ENCODE data around the gene CYGB. TPM values are rescaled to one million over a fixed set of nuclear protein-coding genes. Genes with fewer than 3 reads are reported as not detected.

CYGB gene
- total and polyA plus RNA-seq, 2 of the 13 experiments (the other 11 are each of a cell fraction or from before 2014, with no cell fraction given) = 18.9 to 27.1 TPM

DNA sequence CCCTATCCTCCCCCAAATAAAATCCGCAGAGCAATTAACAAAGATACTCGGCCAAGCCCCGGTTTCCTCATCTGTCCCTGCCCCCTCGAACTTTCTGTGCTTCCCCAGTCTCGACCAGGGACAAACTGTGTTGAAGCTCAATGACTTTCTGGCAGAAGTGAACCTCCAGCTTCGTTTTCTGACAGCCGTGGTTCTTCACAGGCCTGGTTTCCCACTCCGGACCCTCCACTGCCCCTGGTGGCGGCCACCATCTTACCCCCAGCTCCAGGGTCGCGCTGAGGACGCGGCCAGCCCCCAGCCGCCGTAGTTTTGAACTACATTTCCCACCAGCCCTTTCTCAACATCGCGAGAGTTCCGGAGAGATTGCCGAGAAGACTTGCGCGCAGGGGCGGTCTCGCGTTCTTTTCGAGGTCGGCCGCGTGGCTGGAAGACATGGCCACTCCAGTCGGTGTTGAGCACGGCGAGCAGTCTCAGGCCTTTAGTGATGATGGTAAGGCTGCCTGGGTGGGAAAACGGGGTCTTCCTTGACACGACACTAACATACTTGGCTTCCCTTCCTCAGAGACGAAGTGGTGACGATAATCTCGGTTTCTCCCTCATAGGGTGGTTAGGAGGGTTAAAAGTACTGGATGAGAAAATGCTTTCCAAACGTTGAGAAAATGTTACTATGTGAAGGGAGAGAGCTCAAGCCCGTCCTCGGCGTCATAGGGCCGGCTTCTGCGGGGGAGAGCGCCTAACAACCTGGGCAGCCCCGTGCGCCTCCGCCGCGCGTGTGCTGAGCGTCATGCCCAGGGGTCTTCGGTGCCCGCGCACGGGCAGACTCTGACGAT lies 20.1 kb upstream of the CYGB start (continued):
- no peak for TF ChIP-seq ZFP36L2 (CRISPR knock-in tag; IDR thresholded peaks at IDR 0.05)
- TF ChIP-seq ZNF34 (CRISPR knock-in tag; IDR thresholded peaks at IDR 0.05; ENCODE audit: borderline replicate concordance) = 0 out of 2 replicates have a peak, but pooled peaks have one; percentile 83
- TF ChIP-seq ZSCAN12 (CRISPR knock-in tag; IDR thresholded peaks at IDR 0.05) = no peak
- TF ChIP-seq, protein P1, sequence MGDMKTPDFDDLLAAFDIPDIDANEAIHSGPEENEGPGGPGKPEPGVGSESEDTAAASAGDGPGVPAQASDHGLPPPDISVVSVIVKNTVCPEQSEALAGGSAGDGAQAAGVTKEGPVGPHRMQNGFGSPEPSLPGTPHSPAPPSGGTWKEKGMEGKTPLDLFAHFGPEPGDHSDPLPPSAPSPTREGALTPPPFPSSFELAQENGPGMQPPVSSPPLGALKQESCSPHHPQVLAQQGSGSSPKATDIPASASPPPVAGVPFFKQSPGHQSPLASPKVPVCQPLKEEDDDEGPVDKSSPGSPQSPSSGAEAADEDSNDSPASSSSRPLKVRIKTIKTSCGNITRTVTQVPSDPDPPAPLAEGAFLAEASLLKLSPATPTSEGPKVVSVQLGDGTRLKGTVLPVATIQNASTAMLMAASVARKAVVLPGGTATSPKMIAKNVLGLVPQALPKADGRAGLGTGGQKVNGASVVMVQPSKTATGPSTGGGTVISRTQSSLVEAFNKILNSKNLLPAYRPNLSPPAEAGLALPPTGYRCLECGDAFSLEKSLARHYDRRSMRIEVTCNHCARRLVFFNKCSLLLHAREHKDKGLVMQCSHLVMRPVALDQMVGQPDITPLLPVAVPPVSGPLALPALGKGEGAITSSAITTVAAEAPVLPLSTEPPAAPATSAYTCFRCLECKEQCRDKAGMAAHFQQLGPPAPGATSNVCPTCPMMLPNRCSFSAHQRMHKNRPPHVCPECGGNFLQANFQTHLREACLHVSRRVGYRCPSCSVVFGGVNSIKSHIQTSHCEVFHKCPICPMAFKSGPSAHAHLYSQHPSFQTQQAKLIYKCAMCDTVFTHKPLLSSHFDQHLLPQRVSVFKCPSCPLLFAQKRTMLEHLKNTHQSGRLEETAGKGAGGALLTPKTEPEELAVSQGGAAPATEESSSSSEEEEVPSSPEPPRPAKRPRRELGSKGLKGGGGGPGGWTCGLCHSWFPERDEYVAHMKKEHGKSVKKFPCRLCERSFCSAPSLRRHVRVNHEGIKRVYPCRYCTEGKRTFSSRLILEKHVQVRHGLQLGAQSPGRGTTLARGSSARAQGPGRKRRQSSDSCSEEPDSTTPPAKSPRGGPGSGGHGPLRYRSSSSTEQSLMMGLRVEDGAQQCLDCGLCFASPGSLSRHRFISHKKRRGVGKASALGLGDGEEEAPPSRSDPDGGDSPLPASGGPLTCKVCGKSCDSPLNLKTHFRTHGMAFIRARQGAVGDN (CRISPR knock-in tag; IDR thresholded peaks at IDR 0.05) = peak; percentile 99
- TF ChIP-seq ZNF10 (CRISPR knock-in tag; IDR thresholded peaks at IDR 0.05; ENCODE audit: borderline replicate concordance, low read depth) = no peak
- peak; percentile 71; the same call in 1 of the 2 replicates for TF ChIP-seq ZNF724P (CRISPR knock-in tag; IDR thresholded peaks at IDR 0.05; ENCODE audit: borderline replicate concordance)
- TF ChIP-seq, protein P2, sequence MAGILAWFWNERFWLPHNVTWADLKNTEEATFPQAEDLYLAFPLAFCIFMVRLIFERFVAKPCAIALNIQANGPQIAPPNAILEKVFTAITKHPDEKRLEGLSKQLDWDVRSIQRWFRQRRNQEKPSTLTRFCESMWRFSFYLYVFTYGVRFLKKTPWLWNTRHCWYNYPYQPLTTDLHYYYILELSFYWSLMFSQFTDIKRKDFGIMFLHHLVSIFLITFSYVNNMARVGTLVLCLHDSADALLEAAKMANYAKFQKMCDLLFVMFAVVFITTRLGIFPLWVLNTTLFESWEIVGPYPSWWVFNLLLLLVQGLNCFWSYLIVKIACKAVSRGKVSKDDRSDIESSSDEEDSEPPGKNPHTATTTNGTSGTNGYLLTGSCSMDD (CRISPR knock-in tag; IDR thresholded peaks at IDR 0.05) = no peak
- TF ChIP-seq HNRNPH1 (optimal IDR thresholded peaks at IDR 0.05; ENCODE audit: low read depth, low read length) = no peak
- TF ChIP-seq ZNF562 (CRISPR knock-in tag; IDR thresholded peaks at IDR 0.05; ENCODE audit: borderline replicate concordance) = no peak
- TF ChIP-seq, protein P3, sequence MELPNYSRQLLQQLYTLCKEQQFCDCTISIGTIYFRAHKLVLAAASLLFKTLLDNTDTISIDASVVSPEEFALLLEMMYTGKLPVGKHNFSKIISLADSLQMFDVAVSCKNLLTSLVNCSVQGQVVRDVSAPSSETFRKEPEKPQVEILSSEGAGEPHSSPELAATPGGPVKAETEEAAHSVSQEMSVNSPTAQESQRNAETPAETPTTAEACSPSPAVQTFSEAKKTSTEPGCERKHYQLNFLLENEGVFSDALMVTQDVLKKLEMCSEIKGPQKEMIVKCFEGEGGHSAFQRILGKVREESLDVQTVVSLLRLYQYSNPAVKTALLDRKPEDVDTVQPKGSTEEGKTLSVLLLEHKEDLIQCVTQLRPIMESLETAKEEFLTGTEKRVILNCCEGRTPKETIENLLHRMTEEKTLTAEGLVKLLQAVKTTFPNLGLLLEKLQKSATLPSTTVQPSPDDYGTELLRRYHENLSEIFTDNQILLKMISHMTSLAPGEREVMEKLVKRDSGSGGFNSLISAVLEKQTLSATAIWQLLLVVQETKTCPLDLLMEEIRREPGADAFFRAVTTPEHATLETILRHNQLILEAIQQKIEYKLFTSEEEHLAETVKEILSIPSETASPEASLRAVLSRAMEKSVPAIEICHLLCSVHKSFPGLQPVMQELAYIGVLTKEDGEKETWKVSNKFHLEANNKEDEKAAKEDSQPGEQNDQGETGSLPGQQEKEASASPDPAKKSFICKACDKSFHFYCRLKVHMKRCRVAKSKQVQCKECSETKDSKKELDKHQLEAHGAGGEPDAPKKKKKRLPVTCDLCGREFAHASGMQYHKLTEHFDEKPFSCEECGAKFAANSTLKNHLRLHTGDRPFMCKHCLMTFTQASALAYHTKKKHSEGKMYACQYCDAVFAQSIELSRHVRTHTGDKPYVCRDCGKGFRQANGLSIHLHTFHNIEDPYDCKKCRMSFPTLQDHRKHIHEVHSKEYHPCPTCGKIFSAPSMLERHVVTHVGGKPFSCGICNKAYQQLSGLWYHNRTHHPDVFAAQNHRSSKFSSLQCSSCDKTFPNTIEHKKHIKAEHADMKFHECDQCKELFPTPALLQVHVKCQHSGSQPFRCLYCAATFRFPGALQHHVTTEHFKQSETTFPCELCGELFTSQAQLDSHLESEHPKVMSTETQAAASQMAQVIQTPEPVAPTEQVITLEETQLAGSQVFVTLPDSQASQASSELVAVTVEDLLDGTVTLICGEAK (IDR thresholded peaks at IDR 0.05) = no peak
- TF ChIP-seq, protein P3 (CRISPR knock-in tag; IDR thresholded peaks at IDR 0.05) = peak; percentile 70
- no peak for TF ChIP-seq NPAS2 (CRISPR knock-in tag; IDR thresholded peaks at IDR 0.05; ENCODE audit: borderline replicate concordance)
- no peak for TF ChIP-seq MTA3 (CRISPR knock-in tag; IDR thresholded peaks at IDR 0.05)
- peak; percentile 90 for TF ChIP-seq ZNF331 (CRISPR knock-in tag; IDR thresholded peaks at IDR 0.05)
- no peak for TF ChIP-seq ZNF850 (CRISPR knock-in tag; conservative IDR thresholded peaks at IDR 0.05)
